SU-DHL-6 (cell line): Measurements from ENCODE around the gene SLC41A3.

Experiments used
- H2AFZ ChIP-seq: fragments of 200-600 bp; sonication (generic); 2 replicates; pipeline ENCODE4 v1.6.1; 2014; ENCODE audit warnings: low read depth, mild to moderate bottlenecking, moderate library complexity, mixed read lengths, antibody characterized with exemption, low read length; ENCODE audit not compliant: severe bottlenecking
- H3F3A ChIP-seq: fragments of 200-600 bp; shearing (Covaris generic); 2 replicates; pipeline ENCODE4 v1.6.0; 2016; ENCODE audit warnings: antibody characterized with exemption, mild to moderate bottlenecking; ENCODE audit not compliant: insufficient read depth
- H3K27ac ChIP-seq: fragments of 200-600 bp; sonication (generic); 2 replicates; pipeline ENCODE4 v1.5.1; 2016; ENCODE audit warnings: low read depth, mild to moderate bottlenecking, low read length, moderate library complexity, mixed read lengths
- H3K27me3 ChIP-seq: fragments of 200-600 bp; sonication (generic), shearing (Covaris generic); 2 replicates; pipeline ENCODE4 v1.6.0; 2014; ENCODE audit warnings: mild to moderate bottlenecking, low read length
- H3K36me3 ChIP-seq: fragments of 200-600 bp; sonication (generic); 2 replicates; pipeline ENCODE4 v1.6.1; 2014; ENCODE audit warnings: mild to moderate bottlenecking, low read length, mixed read lengths
- H3K4me2 ChIP-seq: fragments of 300-600, 200-600 bp; shearing (Covaris generic), sonication (generic); 2 replicates; pipeline ENCODE4 v1.6.0; 2014; ENCODE audit warnings: low read length, low read depth, mild to moderate bottlenecking; ENCODE audit not compliant: poor library complexity, severe bottlenecking
- H3K4me3 ChIP-seq: fragments of 200-600 bp; sonication (generic); 2 replicates; pipeline ENCODE4 v1.5.1; 2014; ENCODE audit warnings: antibody characterized with exemption, low read length, mild to moderate bottlenecking, mixed read lengths; ENCODE audit not compliant: insufficient read depth, poor library complexity, severe bottlenecking
- H3K79me2 ChIP-seq: fragments of 200-600 bp; sonication (generic); 2 replicates; pipeline ENCODE4 v1.6.1; 2014; ENCODE audit warnings: mild to moderate bottlenecking, low read length, moderate library complexity; ENCODE audit not compliant: insufficient read depth
- H3K9ac ChIP-seq: fragments of 200-600 bp; sonication (generic); 2 replicates; pipeline ENCODE4 v1.7.0; 2014; ENCODE audit warnings: mild to moderate bottlenecking, low read length
- H3K9me2 ChIP-seq: fragments of 200-600 bp; sonication (generic); replicated peaks from 2 replicates; pipeline ENCODE4 v1.6.1; 2014; ENCODE audit warnings: low read length; ENCODE audit not compliant: insufficient read depth
- H3K9me3 ChIP-seq: fragments of 200-600 bp; sonication (generic); 2 replicates; pipeline ENCODE4 v1.6.1; 2014; ENCODE audit warnings: low read length, mixed read lengths; ENCODE audit not compliant: insufficient read depth
- H4K20me1 ChIP-seq: fragments of 200-600 bp; sonication (generic); 2 replicates; pipeline ENCODE4 v1.6.1; 2014; ENCODE audit warnings: low read depth, mild to moderate bottlenecking, antibody characterized with exemption, low read length, moderate library complexity, mixed read lengths
- CTCF ChIP-seq: fragments of 200-600 bp; sonication (generic); IDR thresholded peaks from one replicate; pipeline ENCODE4 v1.5.1; 2017; ENCODE audit warnings: antibody characterized with exemption, mild to moderate bottlenecking, low read length, moderate library complexity; ENCODE audit not compliant: insufficient read depth, poor library complexity, severe bottlenecking
- EZH2phosphoT487 ChIP-seq: fragments of 200-600 bp; sonication (generic), shearing (Covaris generic); conservative IDR thresholded peaks from 2 replicates; pipeline ENCODE4 v1.6.1; 2018; ENCODE audit warnings: mild to moderate bottlenecking, antibody characterized with exemption, low read length, moderate library complexity, mixed read lengths

Gene SLC41A3

GRCh38 chr3:126030455-126030854, 53.5 kb downstream of the SLC41A3 start:
- no peak overlapping the region for H2AFZ ChIP-seq

GRCh38 chr3:126029241-126029640, 54.7 kb downstream of the SLC41A3 start:
- Histone ChIP-seq H3K27me3 (no peaks in the 10 kb centered on the region), H3K36me3 (no peaks in the 10 kb centered on the region), H3K79me2 (no peaks in the 10 kb centered on the region), H3K4me2 (no peak overlapping the region), H3K9me3 (peaks cover 14% of the 10 kb centered on the region; the same call in 1 of the 2 replicates), H3F3A (no peaks in the 10 kb centered on the region), H3K4me3 (no peak overlapping the region), H3K9me2 (no peaks in the 10 kb centered on the region), H2AFZ (no peak overlapping the region), H3K9ac (no peak overlapping the region), H3K27ac (no peak overlapping the region), H4K20me1 (no peaks in the 10 kb centered on the region)
- TF ChIP-seq EZH2phosphoT487 (no peak), CTCF (no peak)

More at GRCh38 chr3:126030455-126030854, 53.5 kb downstream of the SLC41A3 start:
- no peak overlapping the region for H3K27ac ChIP-seq
- TF ChIP-seq EZH2phosphoT487 (no peak), CTCF (no peak)
- no peaks in the 10 kb centered on the region for H4K20me1 ChIP-seq
- no peaks in the 10 kb centered on the region for H3K9me2 ChIP-seq
- H3K79me2 ChIP-seq: no peaks in the 10 kb centered on the region
- no peaks in the 10 kb centered on the region for H3F3A ChIP-seq
- H3K36me3 ChIP-seq: no peaks in the 10 kb centered on the region
- no peak overlapping the region for H3K4me2 ChIP-seq
- H3K27me3 ChIP-seq: no peaks in the 10 kb centered on the region
- peaks cover 14% of the 10 kb centered on the region; the same call in 1 of the 2 replicates for H3K9me3 ChIP-seq
- H3K4me3 ChIP-seq: no peak overlapping the region
- H3K9ac ChIP-seq: no peak overlapping the region

GRCh38 chr3:126028096-126028495, 55.8 kb downstream of the SLC41A3 start:
- Histone ChIP-seq H2AFZ (no peak overlapping the region), H3F3A (no peaks in the 10 kb centered on the region), H3K4me3 (no peak overlapping the region), H3K4me2 (no peak overlapping the region), H3K27me3 (no peaks in the 10 kb centered on the region), H3K27ac (no peak overlapping the region), H3K36me3 (no peaks in the 10 kb centered on the region), H3K9ac (no peak overlapping the region), H3K9me2 (no peaks in the 10 kb centered on the region), H3K79me2 (no peaks in the 10 kb centered on the region), H3K9me3 (peaks cover 14% of the 10 kb centered on the region; the same call in 1 of the 2 replicates), H4K20me1 (no peaks in the 10 kb centered on the region)
- TF ChIP-seq EZH2phosphoT487 (no peak), CTCF (no peak)
